ENCODE measurements around the gene SCGN.

DNA sequence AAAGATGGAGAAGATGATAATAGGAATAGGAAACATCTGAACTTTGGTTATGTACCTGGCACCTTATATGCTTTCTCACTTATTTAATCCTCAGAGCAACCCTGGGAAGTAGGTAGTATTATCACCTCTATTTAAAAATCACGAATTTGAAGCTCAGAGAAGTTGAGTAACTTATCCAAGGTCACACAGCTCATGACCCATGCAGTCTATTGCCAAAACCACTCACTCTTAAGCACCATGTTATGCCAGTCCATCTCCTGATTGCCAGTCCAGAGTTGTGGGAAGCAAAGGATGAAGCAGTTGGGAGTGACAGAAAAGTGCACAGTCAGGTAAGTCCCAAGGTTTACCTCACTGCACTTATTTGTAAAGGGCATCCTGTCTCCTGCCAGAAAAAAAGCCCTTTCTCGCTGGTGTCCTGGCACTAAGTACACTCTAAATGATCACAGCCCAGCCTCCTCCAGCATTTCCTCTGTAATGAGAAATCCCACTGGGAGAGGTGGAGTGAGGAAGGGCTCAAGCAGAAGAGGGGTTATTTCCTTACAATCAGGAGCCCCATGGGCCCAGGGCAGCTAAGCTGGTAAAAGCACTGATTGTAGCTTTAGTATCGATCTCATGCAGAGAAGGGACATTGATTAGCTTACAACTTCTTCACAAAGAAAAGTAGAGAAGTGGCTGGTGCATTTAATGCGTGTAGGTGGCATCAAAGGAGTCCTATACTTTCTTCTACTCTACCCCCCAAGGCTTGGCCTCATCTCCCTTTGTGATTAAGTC, 21.3 kb upstream of the SCGN start:
- TF ChIP-seq, protein P1, sequence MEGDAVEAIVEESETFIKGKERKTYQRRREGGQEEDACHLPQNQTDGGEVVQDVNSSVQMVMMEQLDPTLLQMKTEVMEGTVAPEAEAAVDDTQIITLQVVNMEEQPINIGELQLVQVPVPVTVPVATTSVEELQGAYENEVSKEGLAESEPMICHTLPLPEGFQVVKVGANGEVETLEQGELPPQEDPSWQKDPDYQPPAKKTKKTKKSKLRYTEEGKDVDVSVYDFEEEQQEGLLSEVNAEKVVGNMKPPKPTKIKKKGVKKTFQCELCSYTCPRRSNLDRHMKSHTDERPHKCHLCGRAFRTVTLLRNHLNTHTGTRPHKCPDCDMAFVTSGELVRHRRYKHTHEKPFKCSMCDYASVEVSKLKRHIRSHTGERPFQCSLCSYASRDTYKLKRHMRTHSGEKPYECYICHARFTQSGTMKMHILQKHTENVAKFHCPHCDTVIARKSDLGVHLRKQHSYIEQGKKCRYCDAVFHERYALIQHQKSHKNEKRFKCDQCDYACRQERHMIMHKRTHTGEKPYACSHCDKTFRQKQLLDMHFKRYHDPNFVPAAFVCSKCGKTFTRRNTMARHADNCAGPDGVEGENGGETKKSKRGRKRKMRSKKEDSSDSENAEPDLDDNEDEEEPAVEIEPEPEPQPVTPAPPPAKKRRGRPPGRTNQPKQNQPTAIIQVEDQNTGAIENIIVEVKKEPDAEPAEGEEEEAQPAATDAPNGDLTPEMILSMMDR (IDR thresholded peaks at IDR 0.05), result no peak
- no peak for TF ChIP-seq POLR2A (IDR thresholded peaks at IDR 0.05)
